KMS-11 (cell line): ENCODE measurements around the gene HS3ST3A1.

Experiments
- H2AFZ ChIP-seq: fragments of 200-600 bp; sonication (generic); 2 replicates; pipeline ENCODE4 v1.6.1; 2016; ENCODE audit warnings: antibody characterized with exemption, mixed run types, low read depth
- H3K27ac ChIP-seq: fragments of 200-600 bp; sonication (generic); 2 replicates; pipeline ENCODE4 v1.6.1; 2016; ENCODE audit warnings: mild to moderate bottlenecking, mixed run types
- H3K27me3 ChIP-seq: fragments of 200-600 bp; sonication (generic); 2 replicates; pipeline ENCODE4 v1.6.1; 2017; ENCODE audit warnings: mild to moderate bottlenecking, low read depth, mixed run types, moderate library complexity; ENCODE audit not compliant: insufficient read depth
- H3K36me3 ChIP-seq: fragments of 200-600 bp; sonication (generic); 2 replicates; pipeline ENCODE4 v1.6.1; 2017; ENCODE audit warnings: mild to moderate bottlenecking, mixed run types; ENCODE audit not compliant: insufficient read depth
- H3K4me1 ChIP-seq: fragments of 200-600 bp; sonication (generic); 2 replicates; pipeline ENCODE4 v1.6.1; 2016; ENCODE audit warnings: mild to moderate bottlenecking, low read depth, mixed run types; ENCODE audit not compliant: poor library complexity, severe bottlenecking
- H3K4me2 ChIP-seq: fragments of 200-600 bp; sonication (generic); 2 replicates; pipeline ENCODE4 v1.7.0; 2016; ENCODE audit warnings: mild to moderate bottlenecking, mixed run types
- H3K4me3 ChIP-seq: fragments of 200-600 bp; sonication (generic); IDR thresholded peaks from 2 replicates; pipeline ENCODE4 v1.6.1; 2017; ENCODE audit warnings: low read depth, low read length, mixed read lengths; ENCODE audit not compliant: insufficient read depth
- H3K79me2 ChIP-seq: fragments of 200-600 bp; sonication (generic); 2 replicates; pipeline ENCODE4 v1.6.1; 2016; ENCODE audit warnings: low read depth, mixed run types; ENCODE audit not compliant: insufficient read depth
- H3K9ac ChIP-seq: fragments of 200-600 bp; sonication (generic); 2 replicates; pipeline ENCODE4 v1.6.1; 2016; ENCODE audit warnings: mild to moderate bottlenecking, mixed run types
- H4K20me1 ChIP-seq: fragments of 200-600 bp; sonication (generic); 2 replicates; pipeline ENCODE4 v1.6.1; 2016; ENCODE audit warnings: mild to moderate bottlenecking, mixed run types; ENCODE audit not compliant: insufficient read depth
- CTCF ChIP-seq: fragments of 200-600 bp; sonication (generic); conservative IDR thresholded peaks from 2 replicates; pipeline ENCODE4 v1.6.1; 2017; ENCODE audit warnings: low read depth, mild to moderate bottlenecking, antibody characterized with exemption, low read length, moderate library complexity, mixed read lengths

Gene HS3ST3A1

GRCh38 chr17:13537871-13538643, 63.7 kb downstream of the HS3ST3A1 start:
- H3K4me3 ChIP-seq: no peak overlapping the region
- no peaks in the 10 kb centered on the region for H3K36me3 ChIP-seq
- no peak overlapping the region for H3K9ac ChIP-seq
- H3K4me2 ChIP-seq: no peak overlapping the region
- no peaks in the 10 kb centered on the region for H3K79me2 ChIP-seq
- H3K27me3 ChIP-seq: no peaks in the 10 kb centered on the region
- H3K27ac ChIP-seq: no peak overlapping the region
- H3K4me1 ChIP-seq: no peaks in the 10 kb centered on the region
- no peak for TF ChIP-seq CTCF
- no peak overlapping the region for H2AFZ ChIP-seq
- no peaks in the 10 kb centered on the region for H4K20me1 ChIP-seq

DNA sequence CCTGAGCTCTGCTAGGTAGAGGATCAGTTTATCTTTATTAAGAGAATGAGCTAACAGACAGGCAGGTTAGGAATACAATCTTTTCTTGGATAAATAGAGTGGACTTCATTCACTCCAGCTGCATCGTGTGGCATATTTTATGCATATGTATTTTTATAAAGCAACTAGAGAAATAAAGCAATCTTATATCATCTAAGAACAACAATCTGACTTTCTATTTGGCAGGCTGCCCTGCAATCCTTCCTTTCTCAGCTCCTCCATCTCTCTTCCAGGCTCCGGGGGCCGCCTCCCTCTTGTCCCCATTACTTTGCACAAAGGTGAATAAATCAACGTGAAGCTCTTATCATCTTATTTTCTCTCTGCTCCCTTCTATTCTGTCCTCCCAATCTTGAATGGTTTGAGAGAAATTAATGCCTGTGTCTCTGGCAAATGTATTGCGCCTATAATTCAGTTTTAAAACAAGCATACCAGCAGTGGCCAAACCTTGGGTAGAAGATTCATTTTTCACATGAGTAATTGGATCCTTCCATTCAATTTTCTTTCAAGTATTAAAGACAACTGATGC, 64.5 kb downstream of the HS3ST3A1 start:
- no peak overlapping the region for H3K9ac ChIP-seq
- no peak overlapping the region for H3K4me3 ChIP-seq
- TF ChIP-seq CTCF: no peak

GRCh38 chr17:13534946-13535345, 66.8 kb downstream of the HS3ST3A1 start:
- Histone ChIP-seq H3K27me3 (no peaks in the 10 kb centered on the region), H3K27ac (no peak overlapping the region), H3K4me2 (no peak overlapping the region), H3K4me3 (no peak overlapping the region), H3K4me1 (no peaks in the 10 kb centered on the region), H2AFZ (no peak overlapping the region), H4K20me1 (no peaks in the 10 kb centered on the region), H3K9ac (no peak overlapping the region), H3K79me2 (no peaks in the 10 kb centered on the region), H3K36me3 (no peaks in the 10 kb centered on the region)
- TF ChIP-seq CTCF: no peak

More for the DNA sequence above, 64.5 kb downstream of the HS3ST3A1 start:
- Histone ChIP-seq H2AFZ (no peak overlapping the region), H3K4me2 (no peak overlapping the region), H3K79me2 (no peaks in the 10 kb centered on the region), H3K27me3 (no peaks in the 10 kb centered on the region), H3K36me3 (no peaks in the 10 kb centered on the region), H3K4me1 (no peaks in the 10 kb centered on the region), H4K20me1 (no peaks in the 10 kb centered on the region), H3K27ac (no peak overlapping the region)

DNA sequence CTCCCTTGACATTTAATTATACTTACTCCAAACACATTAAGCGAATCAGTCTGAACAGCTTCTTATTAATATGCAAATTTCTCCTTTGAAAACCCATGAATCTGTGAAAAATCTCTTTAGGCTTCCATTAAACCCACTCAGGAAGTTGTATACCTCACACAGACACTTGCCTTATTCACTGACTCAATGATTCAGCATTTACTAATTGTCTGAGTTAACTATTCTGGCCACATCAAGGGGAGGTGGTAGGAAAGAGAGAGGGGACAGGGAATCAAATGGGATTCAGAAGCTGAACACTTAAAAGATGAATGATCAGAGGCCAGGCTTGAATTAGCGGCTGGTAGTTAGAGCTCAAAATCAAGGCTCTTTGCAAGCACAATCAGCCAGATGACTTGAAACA, 70.0 kb downstream of the HS3ST3A1 start:
- Histone ChIP-seq H3K4me2 (no peak overlapping the region), H3K27ac (no peak overlapping the region), H3K4me1 (no peaks in the 10 kb centered on the region), H3K36me3 (no peaks in the 10 kb centered on the region), H3K79me2 (no peaks in the 10 kb centered on the region), H3K27me3 (no peaks in the 10 kb centered on the region), H2AFZ (no peak overlapping the region), H3K9ac (no peak overlapping the region), H4K20me1 (no peaks in the 10 kb centered on the region), H3K4me3 (no peak overlapping the region)
- TF ChIP-seq CTCF: no peak
